ENCODE results near the gene AFF2.

The AFF2 gene

GRCh38 chrX:148771440-148771839, 271.0 kb downstream of the AFF2 start:
- DNase-seq: no peak

- no peak for DNase-seq
Measured at GRCh38 chrX:148774276-148774675, 273.9 kb downstream of the AFF2 start.

- DNase-seq: no peak
Measured at GRCh38 chrX:148784137-148784536, 283.7 kb downstream of the AFF2 start.

GRCh38 chrX:148784856-148785255, 284.4 kb downstream of the AFF2 start:
- no peak for DNase-seq

- no peak for DNase-seq
Measured at GRCh38 chrX:148785256-148785655, 284.8 kb downstream of the AFF2 start.

GRCh38 chrX:148788449-148788848, 288.0 kb downstream of the AFF2 start:
- no peak for DNase-seq

GRCh38 chrX:148794350-148794749, 293.9 kb downstream of the AFF2 start:
- no peak for DNase-seq

GRCh38 chrX:148804579-148805355, 304.4 kb downstream of the AFF2 start:
- no peak for DNase-seq

GRCh38 chrX:148806145-148806870, 305.9 kb downstream of the AFF2 start:
- DNase-seq: no peak

- no peak for DNase-seq
Measured at GRCh38 chrX:148808833-148809232, 308.4 kb downstream of the AFF2 start.

GRCh38 chrX:148811236-148811635, 310.8 kb downstream of the AFF2 start:
- DNase-seq: no peak

GRCh38 chrX:148813422-148813821, 313.0 kb downstream of the AFF2 start:
- no peak for DNase-seq

- no peak for DNase-seq
Measured at GRCh38 chrX:148813967-148814366, 313.6 kb downstream of the AFF2 start.

GRCh38 chrX:148815218-148815961, 315.0 kb downstream of the AFF2 start:
- no peak for DNase-seq

- DNase-seq: no peak
Measured at GRCh38 chrX:148823986-148824385, 323.6 kb downstream of the AFF2 start.

GRCh38 chrX:148825696-148826095, 325.3 kb downstream of the AFF2 start:
- no peak for DNase-seq

- DNase-seq: no peak
Measured at GRCh38 chrX:148836741-148837140, 336.3 kb downstream of the AFF2 start.

- DNase-seq: no peak
Measured at GRCh38 chrX:148850631-148851030, 350.2 kb downstream of the AFF2 start.

- no peak for DNase-seq
Measured at GRCh38 chrX:148854306-148854705, 353.9 kb downstream of the AFF2 start.

GRCh38 chrX:148856505-148856904, 356.1 kb downstream of the AFF2 start:
- no peak for DNase-seq

- no peak for DNase-seq
Measured at GRCh38 chrX:148865277-148866210, 365.1 kb downstream of the AFF2 start.

GRCh38 chrX:148867596-148867995, 367.2 kb downstream of the AFF2 start:
- DNase-seq: no peak
